H9 (cell line): ENCODE measurements around the gene FCER1G. TPM values are rescaled to one million over a fixed set of nuclear protein-coding genes. Genes with fewer than 3 reads are reported as not detected.

Experiments
- DNase-seq: peaks from one replicate; pipeline ENCODE4 v3.0.0-alpha.2; 2017
- H2AFZ ChIP-seq: one replicate; pipeline ENCODE4 v1.6.1; 2013; ENCODE audit warnings: mild to moderate bottlenecking, low read length, control low read depth, moderate library complexity
- H2AK5ac ChIP-seq: 2 replicates; pipeline ENCODE4 v1.6.1; 2013; ENCODE audit warnings: low read length, control low read depth, mixed read lengths; ENCODE audit not compliant: insufficient read length
- H2BK120ac ChIP-seq: one replicate; pipeline ENCODE4 v1.6.1; 2013; ENCODE audit warnings: low read depth, mild to moderate bottlenecking, low read length, control low read depth, inconsistent platforms; ENCODE audit not compliant: poor library complexity, severe bottlenecking
- H2BK12ac ChIP-seq: 2 replicates; pipeline ENCODE4 v1.6.1; 2013; ENCODE audit warnings: low read length, control low read depth, mixed read lengths, low read depth; ENCODE audit not compliant: insufficient read length
- H2BK15ac ChIP-seq: 2 replicates; pipeline ENCODE4 v1.6.1; 2013; ENCODE audit warnings: low read depth, low read length, control low read depth
- H2BK20ac ChIP-seq: one replicate; pipeline ENCODE4 v1.6.1; 2013; ENCODE audit warnings: low read depth, mild to moderate bottlenecking, low read length, control low read depth, inconsistent platforms; ENCODE audit not compliant: poor library complexity, severe bottlenecking
- H2BK5ac ChIP-seq: 2 replicates; pipeline ENCODE4 v1.6.1; 2013; ENCODE audit warnings: low read length, control low read depth, mixed read lengths; ENCODE audit not compliant: insufficient read length
- H3K14ac ChIP-seq: 2 replicates; pipeline ENCODE4 v1.6.1; 2013; ENCODE audit warnings: low read length, control low read depth; ENCODE audit not compliant: insufficient read depth
- H3K18ac ChIP-seq: 2 replicates; pipeline ENCODE4 v1.6.1; 2013; ENCODE audit warnings: low read depth, mild to moderate bottlenecking, mixed read lengths, low read length, control low read depth; ENCODE audit not compliant: insufficient read length
- H3K23ac ChIP-seq: 2 replicates; pipeline ENCODE4 v1.6.1; 2013; ENCODE audit warnings: low read length, control low read depth, mixed read lengths, low read depth; ENCODE audit not compliant: insufficient read length
- H3K23me2 ChIP-seq: 2 replicates; pipeline ENCODE4 v1.6.1; 2013; ENCODE audit warnings: low read depth, mild to moderate bottlenecking, mixed read lengths, low read length, control low read depth; ENCODE audit not compliant: insufficient read length, poor library complexity, severe bottlenecking
- H3K27ac ChIP-seq: 2 replicates; pipeline ENCODE4 v1.5.1; 2013; ENCODE audit warnings: low read length, control low read depth, mixed read lengths, low read depth; ENCODE audit not compliant: insufficient read length
- H3K27me3 ChIP-seq: 2 replicates; pipeline ENCODE4 v1.6.1; 2013; ENCODE audit warnings: low read length, control low read depth, inconsistent platforms; ENCODE audit not compliant: insufficient read depth
- H3K4ac ChIP-seq: 2 replicates; pipeline ENCODE4 v1.6.1; 2013; ENCODE audit warnings: low read depth, mild to moderate bottlenecking, control low read depth, inconsistent platforms, low read length, moderate library complexity
- H3K4me1 ChIP-seq: 2 replicates; pipeline ENCODE4 v1.6.1; 2013; ENCODE audit warnings: low read length, control low read depth, inconsistent platforms; ENCODE audit not compliant: insufficient read depth
- H3K4me2 ChIP-seq: 2 replicates; pipeline ENCODE4 v1.6.1; 2013; ENCODE audit warnings: low read length, control low read depth, mixed read lengths; ENCODE audit not compliant: insufficient read length, insufficient read depth
- H3K56ac ChIP-seq: 2 replicates; pipeline ENCODE4 v1.6.1; 2013; ENCODE audit warnings: low read depth, mild to moderate bottlenecking, mixed read lengths, low read length, control low read depth; ENCODE audit not compliant: insufficient read length
- H3K79me1 ChIP-seq: 2 replicates; pipeline ENCODE4 v1.6.1; 2013; ENCODE audit warnings: low read depth, mild to moderate bottlenecking, moderate library complexity, low read length, control low read depth, inconsistent platforms; ENCODE audit not compliant: insufficient read depth, poor library complexity, severe bottlenecking
- H3K79me2 ChIP-seq: 2 replicates; pipeline ENCODE4 v1.6.1; 2013; ENCODE audit warnings: low read length, control low read depth, inconsistent platforms; ENCODE audit not compliant: insufficient read depth
- H3K9ac ChIP-seq: 2 replicates; pipeline ENCODE4 v1.6.1; 2013; ENCODE audit warnings: low read length, control low read depth, mixed read lengths; ENCODE audit not compliant: insufficient read length; ENCODE audit errors: extremely low read depth
- H3K9me3 ChIP-seq: one replicate; pipeline ENCODE4 v1.6.1; 2013; ENCODE audit warnings: low read depth, low read length, inconsistent platforms; ENCODE audit not compliant: control insufficient read depth
- H3T11ph ChIP-seq: one replicate; pipeline ENCODE4 v1.6.1; 2013; ENCODE audit warnings: mild to moderate bottlenecking, low read length, control low read depth, inconsistent platforms
- H4K20me1 ChIP-seq: one replicate; pipeline ENCODE4 v1.6.1; 2013; ENCODE audit not compliant: control insufficient read depth, insufficient read length, insufficient read depth
- H4K5ac ChIP-seq: 2 replicates; pipeline ENCODE4 v1.6.1; 2013; ENCODE audit warnings: low read depth, mild to moderate bottlenecking, mixed read lengths, low read length, control low read depth; ENCODE audit not compliant: insufficient read length
- H4K8ac ChIP-seq: replicated peaks from 2 replicates; pipeline ENCODE4 v1.6.1; 2013; ENCODE audit warnings: low read length, control low read depth, mixed read lengths, low read depth; ENCODE audit not compliant: insufficient read length
- H4K91ac ChIP-seq: 2 replicates; pipeline ENCODE4 v1.6.1; 2013; ENCODE audit warnings: low read depth, mild to moderate bottlenecking, moderate library complexity, mixed read lengths, low read length, control low read depth; ENCODE audit not compliant: insufficient read length
- H3K27ac Mint-ChIP-seq, 3 experiments: 2 replicates in 2 of 3; 3 replicates in 1 of 3; pipeline ENCODE4 v1.8.0; 2020 to 2021; ENCODE audit warnings: mixed read lengths in 3 of 3, mild to moderate bottlenecking in 1 of 3, moderate library complexity in 1 of 3
- H3K27me3 Mint-ChIP-seq: 2 replicates; pipeline ENCODE4 v1.8.0; 2021; ENCODE audit warnings: low read depth, mild to moderate bottlenecking, moderate library complexity, mixed read lengths
- H3K36me3 Mint-ChIP-seq, 3 experiments: 2 replicates in 2 of 3; 3 replicates in 1 of 3; pipeline ENCODE4 v1.8.0; 2020 to 2021; ENCODE audit warnings: low read depth in 3 of 3, mixed read lengths in 3 of 3; ENCODE audit not compliant: insufficient read depth in 1 of 3
- H3K4me1 Mint-ChIP-seq, 2 experiments: 2 replicates each; pipeline ENCODE4 v1.8.0; 2020; ENCODE audit warnings: mixed read lengths in 2 of 2
- H3K4me3 Mint-ChIP-seq, 2 experiments: 2 replicates in 1 of 2; 3 replicates in 1 of 2; pipeline ENCODE4 v1.8.0; 2020 to 2021; ENCODE audit warnings: mild to moderate bottlenecking in 2 of 2, mixed read lengths in 2 of 2, moderate library complexity in 1 of 2
- H3K9me3 Mint-ChIP-seq, 2 experiments: 2 replicates in 1 of 2; 3 replicates in 1 of 2; pipeline ENCODE4 v1.8.0; 2020; ENCODE audit warnings: mild to moderate bottlenecking in 2 of 2, mixed read lengths in 2 of 2, moderate library complexity in 1 of 2
- WGBS: extraction: QIAGEN DNeasy Blood & Tissue Kit; methylation state at CpG from one replicate; pipeline ENCODE4 v1.1.7; 2013; ENCODE audit warnings: missing lambda C conversion rate, low lambda C conversion rate, mixed read lengths; ENCODE audit not compliant: insufficient read length; ENCODE audit errors: extremely low coverage; 5-methylcytosine and 5-hydroxymethylcytosine counted together
- total RNA-seq: library from RNA; stranded (reverse); gene quantifications from 2 replicates; pipeline ENCODE4 v1.2.1, GENCODE V29; 2021
- TF ChIP-seq, protein P1 (sequence below): fragments of 200-600 bp; sonication (generic); conservative IDR thresholded peaks from 3 replicates; pipeline ENCODE4 v1.8.0; 2021; ENCODE audit warnings: antibody characterized with exemption, mild to moderate bottlenecking

Gene FCER1G
- total RNA-seq, 1 experiment from 2014 or later, result 0.90 TPM

DNA sequence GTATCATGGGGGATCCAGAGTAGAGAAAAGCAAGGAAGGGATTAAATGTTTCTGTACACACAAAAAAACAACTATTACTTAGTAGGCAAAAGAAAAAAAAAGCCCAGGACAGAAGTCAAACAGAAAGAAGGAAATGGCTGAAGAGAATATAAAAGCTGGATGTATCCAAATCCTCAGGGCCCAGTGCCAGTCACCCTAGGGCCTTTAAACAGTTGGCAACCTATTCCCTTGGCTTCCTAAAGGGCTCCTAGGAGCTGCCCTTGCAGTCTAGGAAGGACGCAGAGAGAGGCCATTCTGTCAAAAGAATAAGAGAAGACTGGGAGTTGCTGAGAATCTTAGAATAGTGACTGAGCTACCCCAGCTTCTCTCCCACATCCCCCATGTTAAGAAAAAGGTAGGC, 42.7 kb upstream of the FCER1G start:
- Histone ChIP-seq H2BK12ac (no peak overlapping the region), H3T11ph (no peak overlapping the region), H3K4me2 (no peak overlapping the region), H3K14ac (no peak overlapping the region), H3K79me1 (no peaks in the 10 kb centered on the region), H3K27ac (no peak overlapping the region), H2AK5ac (no peak overlapping the region), H3K4ac (no peak overlapping the region), H2BK15ac (no peak overlapping the region), H4K20me1 (no peaks in the 10 kb centered on the region), H3K23me2 (peaks cover 6% of the 10 kb centered on the region), H3K9ac (no peak overlapping the region), H3K79me2 (no peaks in the 10 kb centered on the region), H3K9me3 (no peaks in the 10 kb centered on the region), H3K27me3 (no peaks in the 10 kb centered on the region), H2AFZ (no peak overlapping the region), H3K4me1 (no peaks in the 10 kb centered on the region; the same call in 1 of the 2 replicates), H3K18ac (no peak overlapping the region), H3K23ac (no peak overlapping the region), H2BK120ac (no peak overlapping the region), H4K5ac (no peak overlapping the region), H2BK5ac (no peak overlapping the region), H2BK20ac (no peak overlapping the region), H4K8ac (no peak overlapping the region), H4K91ac (no peak overlapping the region), H3K56ac (no peak overlapping the region)
- H3K27me3 Mint-ChIP-seq, result no peaks in the 10 kb centered on the region
- no peak for DNase-seq
- no peaks in the 10 kb centered on the region for H3K9me3 Mint-ChIP-seq
- TF ChIP-seq, protein P1, sequence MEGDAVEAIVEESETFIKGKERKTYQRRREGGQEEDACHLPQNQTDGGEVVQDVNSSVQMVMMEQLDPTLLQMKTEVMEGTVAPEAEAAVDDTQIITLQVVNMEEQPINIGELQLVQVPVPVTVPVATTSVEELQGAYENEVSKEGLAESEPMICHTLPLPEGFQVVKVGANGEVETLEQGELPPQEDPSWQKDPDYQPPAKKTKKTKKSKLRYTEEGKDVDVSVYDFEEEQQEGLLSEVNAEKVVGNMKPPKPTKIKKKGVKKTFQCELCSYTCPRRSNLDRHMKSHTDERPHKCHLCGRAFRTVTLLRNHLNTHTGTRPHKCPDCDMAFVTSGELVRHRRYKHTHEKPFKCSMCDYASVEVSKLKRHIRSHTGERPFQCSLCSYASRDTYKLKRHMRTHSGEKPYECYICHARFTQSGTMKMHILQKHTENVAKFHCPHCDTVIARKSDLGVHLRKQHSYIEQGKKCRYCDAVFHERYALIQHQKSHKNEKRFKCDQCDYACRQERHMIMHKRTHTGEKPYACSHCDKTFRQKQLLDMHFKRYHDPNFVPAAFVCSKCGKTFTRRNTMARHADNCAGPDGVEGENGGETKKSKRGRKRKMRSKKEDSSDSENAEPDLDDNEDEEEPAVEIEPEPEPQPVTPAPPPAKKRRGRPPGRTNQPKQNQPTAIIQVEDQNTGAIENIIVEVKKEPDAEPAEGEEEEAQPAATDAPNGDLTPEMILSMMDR, result no peak
- no CpG with 5 or more reads among the region's 1 CpG for WGBS
- H3K27ac Mint-ChIP-seq, result no peak overlapping the region
- peaks cover 13 to 18% of the 10 kb centered on the region in 2 experiments for H3K4me1 Mint-ChIP-seq
- H3K4me3 Mint-ChIP-seq, result peak overlapping the region in 1 of 2 experiments; percentile 50; a peak in 1 of 5 replicates
- peaks cover 25 to 70% (median 69%) of the 10 kb centered on the region in 3 experiments; a peak in 6 of 7 replicates for H3K36me3 Mint-ChIP-seq
